Neural progenitor cell (in vitro differentiated cells): ENCODE measurements around the gene ZNF280A.

Experiments used
- EZH2 ChIP-seq: fragments of 200-600 bp; sonication (generic); IDR thresholded peaks from 2 replicates; pipeline ENCODE4 v1.6.1; 2017; ENCODE audit warnings: antibody characterized with exemption, mild to moderate bottlenecking, moderate library complexity
- TF ChIP-seq, protein P1 (sequence below): fragments of 200-600 bp; sonication (generic); IDR thresholded peaks from 2 replicates; pipeline ENCODE4 v1.5.1; 2017; ENCODE audit warnings: antibody characterized with exemption, mild to moderate bottlenecking

- TF ChIP-seq, protein P1, sequence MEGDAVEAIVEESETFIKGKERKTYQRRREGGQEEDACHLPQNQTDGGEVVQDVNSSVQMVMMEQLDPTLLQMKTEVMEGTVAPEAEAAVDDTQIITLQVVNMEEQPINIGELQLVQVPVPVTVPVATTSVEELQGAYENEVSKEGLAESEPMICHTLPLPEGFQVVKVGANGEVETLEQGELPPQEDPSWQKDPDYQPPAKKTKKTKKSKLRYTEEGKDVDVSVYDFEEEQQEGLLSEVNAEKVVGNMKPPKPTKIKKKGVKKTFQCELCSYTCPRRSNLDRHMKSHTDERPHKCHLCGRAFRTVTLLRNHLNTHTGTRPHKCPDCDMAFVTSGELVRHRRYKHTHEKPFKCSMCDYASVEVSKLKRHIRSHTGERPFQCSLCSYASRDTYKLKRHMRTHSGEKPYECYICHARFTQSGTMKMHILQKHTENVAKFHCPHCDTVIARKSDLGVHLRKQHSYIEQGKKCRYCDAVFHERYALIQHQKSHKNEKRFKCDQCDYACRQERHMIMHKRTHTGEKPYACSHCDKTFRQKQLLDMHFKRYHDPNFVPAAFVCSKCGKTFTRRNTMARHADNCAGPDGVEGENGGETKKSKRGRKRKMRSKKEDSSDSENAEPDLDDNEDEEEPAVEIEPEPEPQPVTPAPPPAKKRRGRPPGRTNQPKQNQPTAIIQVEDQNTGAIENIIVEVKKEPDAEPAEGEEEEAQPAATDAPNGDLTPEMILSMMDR = no peak
- TF ChIP-seq EZH2 = no peak
These were observed 31.3 kb downstream of the ZNF280A start for GRCh38 chr22:22488736-22489135.
